HG03520 (cell line): ENCODE data around the gene CD47.

Source experiments
- ATAC-seq: cut with Tn5 transposase; IDR thresholded peaks from one replicate; pipeline ENCODE4 v1.9.1; 2021; ENCODE audit warnings: mild to moderate bottlenecking, moderate library complexity; ENCODE audit not compliant: unreplicated experiment

CD47 gene

DNA sequence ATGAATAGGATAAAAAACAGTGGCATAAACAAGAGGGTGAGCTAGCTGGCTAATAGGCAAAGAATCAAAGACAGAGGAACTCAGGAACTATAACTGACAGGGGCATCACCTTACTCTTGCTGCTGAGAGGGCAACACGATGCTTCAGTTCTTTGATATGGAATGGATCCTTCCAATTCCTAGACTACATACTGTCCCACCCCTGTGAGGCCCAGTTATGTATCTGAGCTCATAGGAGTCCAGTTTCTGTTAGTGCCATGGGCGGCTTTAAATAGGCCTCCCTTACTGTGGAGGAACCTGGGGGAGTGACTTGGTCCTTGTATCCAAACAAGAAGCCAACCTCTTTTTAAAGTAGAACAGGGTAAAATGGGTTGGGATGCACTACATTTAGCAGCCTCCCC lies 37.3 kb downstream of the CD47 start:
- ATAC-seq: no peak

DNA sequence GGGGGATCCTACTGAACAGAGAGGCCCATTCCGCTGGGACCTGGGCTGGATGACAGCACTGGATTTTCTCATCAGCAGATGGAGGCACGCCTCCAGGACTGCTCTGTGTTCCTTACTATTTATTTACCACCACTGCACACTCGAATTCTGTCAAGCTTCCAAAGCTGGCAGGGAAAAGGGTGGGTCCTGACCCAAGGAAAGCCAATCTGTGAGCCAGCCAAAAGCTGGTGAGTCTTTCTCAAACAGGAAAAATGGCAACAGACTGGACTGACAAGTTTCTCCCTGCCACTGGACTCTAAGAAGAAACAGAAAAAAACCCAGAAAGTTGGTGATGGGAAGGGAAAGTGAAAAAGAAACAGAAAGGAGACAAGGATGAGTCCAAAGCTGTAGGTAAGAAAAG lies 37.8 kb downstream of the CD47 start:
- no peak for ATAC-seq

DNA sequence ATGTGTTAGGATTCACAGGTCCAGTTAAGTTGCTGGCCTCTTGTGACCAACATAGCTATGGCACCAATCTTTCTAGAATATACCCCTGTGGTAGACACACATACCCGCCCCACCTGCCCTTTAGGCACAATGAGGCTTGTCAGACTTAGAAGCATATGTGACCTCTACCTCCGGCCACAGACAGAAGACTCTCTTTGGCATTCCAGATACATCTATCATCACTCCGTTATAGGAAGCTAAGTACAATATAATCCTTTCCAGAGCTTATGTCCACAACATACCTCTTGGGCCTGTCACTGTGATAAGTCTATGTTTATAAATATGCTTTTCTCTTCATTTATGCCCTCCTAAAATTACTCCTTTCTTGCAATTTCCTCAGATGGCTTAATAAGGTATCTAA lies 39.8 kb downstream of the CD47 start:
- ATAC-seq: no peak

DNA sequence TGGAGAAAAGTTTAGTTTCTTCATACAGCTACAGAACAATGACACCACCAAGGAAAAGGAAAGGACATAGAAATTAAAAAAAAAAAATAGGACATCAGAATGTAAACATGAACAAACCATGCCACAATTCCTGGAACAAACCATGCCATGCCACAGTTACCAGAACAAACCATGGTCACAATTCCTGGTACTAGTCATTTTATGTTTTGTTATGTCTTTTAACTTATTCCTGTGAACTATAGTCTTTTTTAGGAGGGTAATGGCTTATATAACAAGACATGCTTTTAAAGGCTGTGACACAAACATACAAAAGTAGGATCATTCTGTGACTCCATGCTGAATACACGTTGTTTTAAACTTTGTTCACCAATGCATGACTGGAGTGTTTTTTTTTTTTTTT lies 42.8 kb downstream of the CD47 start:
- no peak for ATAC-seq

DNA sequence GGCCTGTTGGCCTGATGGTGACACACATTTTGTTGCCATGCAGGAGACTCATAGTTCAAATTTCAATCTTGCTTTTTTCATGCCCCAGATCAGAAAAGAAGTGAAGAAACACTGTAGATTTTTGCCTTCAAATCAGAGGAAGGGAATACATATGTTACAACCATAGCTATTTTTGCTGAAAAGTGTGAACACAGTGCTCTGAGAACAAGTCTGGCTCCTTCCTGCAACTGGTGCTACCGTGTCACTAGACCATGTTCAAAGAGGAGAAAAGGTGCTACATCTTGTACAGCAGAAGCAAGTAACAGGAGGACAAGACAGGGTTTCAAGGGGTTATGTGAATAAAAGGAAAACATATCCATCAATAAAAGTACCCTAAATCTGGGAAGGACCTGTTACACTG lies 44.6 kb downstream of the CD47 start:
- ATAC-seq: no peak

DNA sequence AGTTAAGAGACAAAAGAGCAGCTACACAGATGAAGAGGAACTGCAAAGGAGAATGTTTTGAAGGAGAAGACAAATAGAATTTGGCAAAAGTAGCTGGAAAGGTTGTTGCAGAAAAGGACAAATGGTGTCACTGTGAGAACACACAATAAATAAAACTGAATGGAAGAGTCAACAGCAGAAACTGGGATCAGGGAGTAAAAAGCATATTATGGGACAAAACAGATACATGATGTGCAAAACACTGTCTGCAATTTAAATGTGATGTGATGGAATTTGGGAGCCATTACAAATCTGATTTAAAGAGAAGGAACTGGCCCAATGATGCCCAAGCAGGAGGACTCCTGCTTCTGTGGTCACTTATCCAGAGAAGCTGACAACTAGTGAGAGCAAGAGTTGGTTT lies 46.1 kb downstream of the CD47 start:
- ATAC-seq: no peak

DNA sequence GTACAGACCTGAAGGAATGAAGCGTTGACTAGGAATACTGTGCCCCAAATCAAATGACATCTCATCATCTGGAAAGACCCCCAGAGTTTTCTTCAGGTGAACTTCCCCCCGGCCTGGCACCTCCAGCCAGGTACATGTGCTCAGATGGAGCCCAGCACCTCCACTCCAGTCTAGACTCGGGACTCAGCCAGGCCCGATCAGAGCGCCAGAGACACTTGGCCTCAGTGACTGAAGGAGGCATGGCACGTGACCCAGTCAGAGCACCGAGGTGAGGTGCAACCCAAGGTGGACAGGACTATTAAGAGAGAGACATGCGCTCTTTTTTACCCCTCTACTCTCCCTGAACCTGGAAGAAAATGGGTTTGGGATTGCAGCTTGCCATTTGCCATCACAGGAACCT lies 48.5 kb downstream of the CD47 start:
- no peak for ATAC-seq

DNA sequence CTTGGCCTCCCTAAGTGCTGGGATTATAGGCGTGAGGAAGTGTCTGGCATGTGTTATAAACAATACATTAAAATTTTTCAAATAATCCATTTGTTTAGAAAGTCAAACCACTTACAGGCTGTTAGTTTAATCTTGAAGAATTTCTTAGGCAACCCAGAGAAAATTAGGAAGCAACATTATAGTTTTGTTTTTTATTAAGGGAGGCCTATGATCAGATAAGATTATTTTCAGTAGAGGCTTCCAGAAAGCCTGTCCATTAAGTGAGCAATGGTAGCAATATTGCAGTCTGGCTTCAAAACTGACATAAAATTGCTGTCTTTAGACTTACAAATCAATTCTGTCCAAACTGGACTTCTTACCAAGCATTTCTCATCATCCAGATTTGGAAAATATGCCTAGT lies 49.6 kb downstream of the CD47 start:
- ATAC-seq: no peak

DNA sequence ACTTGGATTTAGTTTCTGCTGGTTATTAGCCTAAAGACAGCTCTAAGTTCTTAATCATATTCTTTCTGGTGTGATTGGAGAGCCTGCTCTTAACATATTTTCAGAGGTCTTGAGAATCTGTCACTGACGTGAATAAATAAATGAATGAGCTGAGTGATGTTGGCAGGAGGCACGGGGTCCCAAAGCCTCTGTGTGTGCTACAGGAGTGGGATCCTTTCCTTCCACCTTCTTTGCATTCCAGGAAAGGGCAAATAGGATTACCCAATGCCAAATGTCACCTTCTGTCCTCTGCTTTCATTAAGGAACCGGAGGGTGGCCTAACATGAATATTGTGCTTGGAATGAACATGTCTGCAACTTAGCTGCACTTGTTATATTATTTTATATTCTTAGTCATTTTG lies 53.1 kb downstream of the CD47 start:
- no peak for ATAC-seq

DNA sequence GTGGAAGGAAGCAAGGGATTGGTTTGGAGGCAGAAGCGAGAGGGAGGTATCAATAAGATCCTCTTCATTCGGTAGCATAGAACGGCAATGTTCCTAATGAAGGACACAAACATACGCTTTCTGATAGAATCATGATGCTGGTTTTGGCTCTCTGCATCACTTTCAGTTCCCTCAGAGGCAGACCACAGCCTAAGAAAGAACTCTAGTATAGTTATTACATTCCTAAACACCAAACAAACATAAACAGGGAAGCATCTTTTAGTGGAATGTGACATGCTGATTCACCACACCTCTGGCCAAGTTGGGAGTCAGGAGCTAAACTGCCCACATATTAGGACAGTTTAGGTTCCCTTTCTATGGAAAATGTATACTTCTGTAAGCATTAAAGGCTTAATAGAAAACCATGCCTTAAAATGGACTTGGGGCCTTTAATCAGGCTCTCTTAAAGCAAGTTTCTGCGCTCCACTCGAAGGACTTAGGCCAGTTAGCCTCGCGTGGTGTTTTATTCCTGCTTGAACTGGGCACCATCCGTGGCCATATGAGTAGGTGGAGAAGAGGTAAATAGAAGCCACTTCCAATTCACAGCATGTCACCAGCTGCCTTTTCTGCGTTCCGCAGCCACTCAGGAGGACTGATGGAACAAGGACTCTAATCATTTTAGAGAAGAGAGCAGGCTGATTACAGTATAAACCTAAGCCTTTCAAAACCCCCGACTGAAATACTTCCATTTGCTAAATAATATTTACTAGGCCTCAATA lies 53.7 kb downstream of the CD47 start:
- ATAC-seq: peak; percentile 67

DNA sequence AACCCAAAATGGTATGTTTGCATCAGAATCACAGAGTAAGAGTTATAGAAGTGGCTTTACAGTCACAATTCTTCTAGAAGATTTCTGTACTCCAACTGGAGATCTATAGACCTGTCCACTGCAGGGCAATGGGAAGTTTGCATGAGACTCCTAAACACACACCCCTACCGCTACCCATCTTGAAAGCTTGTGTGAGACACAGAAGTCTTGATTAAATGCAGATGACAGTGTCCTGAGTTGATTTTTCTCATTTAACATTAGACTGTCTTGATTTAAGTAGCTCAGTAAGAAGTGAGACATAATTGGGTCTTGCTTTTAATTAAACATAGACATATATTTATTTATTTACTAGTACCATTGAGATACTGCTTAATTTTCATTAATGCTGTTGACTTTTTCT lies 54.4 kb downstream of the CD47 start:
- no peak for ATAC-seq

DNA sequence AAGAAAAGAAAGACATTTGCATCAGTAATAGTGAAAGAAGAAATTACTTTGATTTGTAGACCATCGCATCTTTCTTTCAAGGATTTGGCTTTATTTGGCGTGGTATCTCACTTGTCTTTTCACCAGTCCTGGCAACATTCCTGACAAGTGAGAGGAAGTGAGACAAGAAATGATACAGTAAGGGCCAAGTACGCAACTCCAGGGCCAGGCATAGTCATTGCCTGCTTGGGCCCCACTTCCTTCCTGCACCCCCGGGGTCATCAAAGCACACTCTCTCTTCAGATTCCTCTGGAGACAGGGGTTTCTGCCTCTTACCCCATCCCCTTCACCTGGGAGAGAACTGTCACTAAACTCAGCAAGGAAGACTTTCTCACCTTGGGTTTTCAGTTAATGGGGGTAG lies 55.1 kb downstream of the CD47 start:
- no peak for ATAC-seq

DNA sequence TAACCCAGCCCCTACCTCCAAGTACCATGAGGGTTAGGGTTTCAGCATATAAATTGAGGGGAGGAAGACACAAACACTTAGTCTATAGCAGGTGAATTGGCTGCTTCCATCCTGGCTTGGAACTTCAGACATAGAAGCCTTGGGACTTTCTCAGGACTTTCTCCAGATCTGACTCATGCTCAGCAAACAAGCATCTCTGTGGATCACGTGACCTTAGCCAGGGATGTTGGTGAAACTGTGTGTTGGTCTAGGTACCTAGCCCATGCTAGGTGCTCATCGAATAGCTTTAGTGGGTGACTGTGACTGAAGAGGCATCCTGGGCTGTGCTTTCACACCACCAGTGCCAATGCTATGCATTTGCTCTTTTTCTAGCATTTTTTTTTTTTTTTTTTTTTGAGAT lies 58.9 kb downstream of the CD47 start:
- no peak for ATAC-seq

DNA sequence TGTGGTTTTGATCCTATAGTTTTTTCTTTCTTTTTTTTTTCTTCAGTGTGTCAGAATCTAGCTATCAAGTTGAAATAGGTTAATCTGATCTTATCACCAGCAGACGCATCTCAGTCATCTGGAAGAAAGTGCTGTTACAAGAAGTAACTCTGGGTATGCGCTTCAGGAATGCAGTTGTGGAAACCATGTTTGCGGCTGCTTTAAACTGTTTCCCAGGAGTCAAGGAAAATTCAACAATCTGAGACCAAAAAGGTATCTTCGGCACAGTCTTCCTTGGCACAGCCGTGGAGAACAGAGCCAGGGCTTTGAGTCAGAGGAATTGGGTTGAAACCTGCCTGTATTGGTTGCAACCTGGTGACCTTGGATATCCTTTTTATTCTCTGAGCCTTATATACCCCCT lies 59.9 kb downstream of the CD47 start:
- no peak for ATAC-seq

DNA sequence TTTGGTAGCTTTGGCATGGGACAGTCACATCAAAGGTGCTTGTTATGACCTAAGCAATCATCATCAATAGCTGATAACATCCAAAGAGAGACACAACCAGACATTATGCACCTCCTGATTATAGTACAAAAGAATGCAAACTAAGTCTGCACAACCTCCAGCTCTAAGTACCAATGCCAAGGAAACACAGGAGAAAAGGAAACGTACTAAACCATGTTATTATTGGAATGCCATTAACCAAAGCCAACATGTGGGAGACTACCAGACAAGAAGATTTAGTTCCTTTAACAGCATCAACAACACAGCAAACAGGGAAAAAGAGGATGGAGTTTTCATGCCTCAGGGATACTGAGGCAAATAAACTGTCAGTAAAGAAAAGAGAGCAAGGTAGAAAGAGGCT lies 61.4 kb downstream of the CD47 start:
- no peak for ATAC-seq

DNA sequence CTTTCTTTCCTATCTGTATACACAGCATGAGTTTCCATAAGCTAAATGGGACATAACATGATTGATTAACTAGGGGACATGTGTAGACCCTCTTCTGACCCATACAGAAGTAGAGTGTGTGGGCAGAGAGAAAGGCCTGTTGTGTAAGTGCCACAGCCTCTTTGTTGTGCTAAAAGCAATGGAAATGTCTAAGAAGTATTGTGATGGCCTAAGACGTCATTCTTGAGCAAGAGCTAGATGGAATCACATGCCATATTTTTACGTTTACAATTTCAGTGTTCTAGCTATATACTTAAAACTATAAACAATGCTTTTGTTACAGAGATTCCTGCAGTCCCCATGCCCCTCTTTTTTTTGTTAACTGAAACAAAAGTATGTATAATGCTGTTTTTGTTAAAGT lies 61.9 kb downstream of the CD47 start:
- ATAC-seq: no peak

DNA sequence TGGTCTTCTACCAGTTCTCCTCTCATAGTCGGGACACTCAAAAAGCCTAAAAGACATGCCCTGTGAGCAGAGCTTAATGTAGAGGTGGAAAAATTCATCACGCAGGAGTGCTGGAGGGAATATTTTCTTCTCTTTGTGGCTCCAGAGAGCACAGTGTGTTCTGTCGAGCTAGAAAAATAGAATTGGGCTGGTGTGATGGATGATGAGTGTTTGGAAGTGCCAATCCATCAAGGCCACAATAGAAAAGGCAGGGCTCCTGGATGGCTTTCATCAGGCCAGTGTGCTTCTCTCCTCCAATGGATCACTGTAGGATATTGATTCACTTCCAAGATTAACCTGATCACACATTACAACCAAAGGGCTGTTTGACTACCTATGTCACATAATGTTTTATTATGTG lies 65.7 kb downstream of the CD47 start:
- no peak for ATAC-seq

DNA sequence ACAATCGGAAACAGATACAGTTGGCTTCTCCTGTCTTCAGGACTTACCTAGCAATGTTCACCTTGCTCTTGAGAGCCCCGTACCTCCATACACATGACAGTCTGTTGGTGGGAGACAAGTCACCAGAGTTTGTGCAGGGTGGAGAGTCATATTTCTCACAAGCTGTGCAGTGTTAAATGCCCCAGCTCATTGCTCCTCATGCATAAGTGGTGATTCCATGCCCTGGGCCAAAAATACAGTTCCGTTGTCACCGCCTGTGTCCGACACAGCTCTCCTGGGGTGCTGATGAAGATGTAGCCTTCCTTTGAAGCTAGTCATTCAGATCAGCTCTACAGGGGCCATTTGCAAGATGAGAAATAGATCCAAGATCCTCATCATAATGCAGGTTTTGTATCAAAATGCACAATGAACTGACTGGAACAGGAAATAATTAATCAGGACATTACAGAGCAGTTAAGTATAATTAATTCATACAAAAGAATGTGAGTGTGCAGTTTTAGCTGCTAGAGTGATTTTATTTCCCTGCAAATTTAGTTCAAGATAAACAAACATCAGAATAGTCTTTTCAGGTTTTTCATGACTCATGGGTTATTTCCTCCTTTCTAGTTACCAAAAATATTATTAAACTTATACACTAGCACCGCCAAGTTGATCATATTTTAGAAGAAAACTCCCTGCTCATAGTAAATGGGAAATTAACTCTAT lies 66.5 kb downstream of the CD47 start:
- ATAC-seq: no peak

DNA sequence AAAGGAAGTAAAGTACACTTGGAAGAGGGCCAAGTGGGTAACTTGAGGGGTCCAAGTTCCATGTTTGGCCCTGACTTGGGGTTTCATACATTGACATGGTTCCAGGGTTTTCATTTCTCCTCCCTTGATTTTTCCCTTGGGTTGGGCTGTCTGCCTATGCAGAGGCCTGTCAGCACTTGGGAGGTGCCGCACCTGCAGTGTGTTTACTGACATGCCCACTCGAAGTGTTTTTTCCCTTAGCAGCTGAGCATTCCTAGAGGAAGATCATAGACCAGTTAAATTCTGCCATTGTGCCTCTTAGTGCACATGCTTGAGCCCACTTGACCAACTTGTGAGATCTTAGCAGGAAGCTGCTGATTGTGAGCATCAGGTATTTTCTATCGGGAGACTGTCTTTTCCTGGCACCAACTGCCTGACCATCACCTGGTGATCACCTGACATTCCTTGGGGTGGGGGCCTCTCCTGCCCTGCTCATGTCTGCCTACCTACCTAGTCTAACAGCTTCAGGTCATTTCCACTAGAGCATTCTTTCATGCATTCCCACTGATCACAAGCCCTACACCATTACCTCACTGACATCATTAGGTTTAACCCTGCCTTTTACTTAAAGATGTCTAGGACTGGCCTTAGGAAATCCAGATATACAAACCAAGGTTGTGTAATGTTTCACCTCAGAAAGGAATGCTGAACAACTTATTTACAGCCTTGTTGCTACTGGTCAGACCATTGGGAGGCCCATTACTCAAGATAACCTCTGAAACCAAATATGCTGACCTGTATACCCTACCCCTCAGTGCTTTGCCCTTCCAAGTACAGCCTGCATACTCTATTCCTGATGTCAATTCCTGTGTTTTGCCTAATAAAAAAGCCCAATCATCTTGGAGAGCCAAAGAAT lies 68.3 kb downstream of the CD47 start:
- no peak for ATAC-seq

DNA sequence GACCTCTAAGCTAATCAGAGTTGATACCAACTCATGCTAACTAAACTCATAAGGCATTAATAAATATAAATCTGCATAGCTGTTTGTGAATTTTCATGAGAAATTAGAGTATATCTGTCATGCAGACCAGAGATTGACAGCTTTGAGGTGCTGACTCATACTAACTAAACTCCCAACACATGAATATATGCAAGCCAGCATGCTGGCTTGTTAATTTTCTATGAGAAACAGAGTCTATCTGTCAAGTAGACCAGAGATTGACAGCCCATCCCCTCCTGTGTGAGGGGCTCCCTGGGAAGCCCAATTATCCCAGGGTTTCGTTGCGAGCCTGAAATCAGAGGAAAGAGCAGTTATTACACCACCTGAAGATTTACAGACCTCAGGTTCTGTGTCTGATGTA lies 69.3 kb downstream of the CD47 start:
- no peak for ATAC-seq

DNA sequence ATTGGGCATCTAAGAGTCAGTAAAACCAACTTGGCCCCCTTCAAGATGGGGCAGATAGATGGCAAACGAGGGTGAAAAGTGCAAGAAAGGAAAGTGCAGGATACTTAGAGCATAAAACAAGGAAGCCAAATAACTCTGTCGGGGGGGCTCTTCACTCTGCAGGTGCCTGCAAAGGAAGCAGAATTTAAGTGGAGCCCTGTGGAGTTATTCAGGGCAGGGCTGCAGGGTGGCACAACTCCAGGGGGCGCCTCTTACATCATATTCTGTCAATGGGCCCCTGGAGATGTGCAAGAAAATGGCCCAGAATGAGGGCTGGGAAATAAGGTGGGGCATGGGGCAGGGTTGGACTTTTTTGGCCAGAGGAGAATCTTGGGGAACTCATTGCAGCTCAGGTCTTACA lies 69.7 kb downstream of the CD47 start:
- no peak for ATAC-seq

DNA sequence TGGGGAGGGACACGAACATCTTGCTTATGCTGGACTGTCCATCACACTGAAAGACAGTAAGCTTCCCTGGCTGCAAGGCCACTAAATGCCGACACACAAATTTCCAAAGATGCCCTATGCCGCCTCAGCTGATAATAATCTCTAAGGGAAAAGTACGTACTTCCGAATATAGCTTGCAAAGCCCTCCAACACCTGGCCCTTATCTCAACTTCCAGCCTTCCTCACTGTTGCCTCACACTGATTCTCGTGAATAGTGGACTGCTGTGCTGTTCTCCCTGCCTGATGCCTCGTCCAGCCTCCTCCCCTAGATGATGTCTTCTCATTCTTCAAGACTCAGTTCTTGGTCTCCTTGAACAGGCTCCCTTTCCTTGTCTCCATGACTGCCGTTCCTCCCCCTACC lies 72.3 kb downstream of the CD47 start:
- no peak for ATAC-seq
